ENCODE data around the gene LILRB1.
"Not testable (repeated sequence)": the region's sequence is repeated elsewhere in the genome, so short reads cannot be mapped to it uniquely, and the experiment has no call there.

Gene LILRB1

GRCh38 chr19:54630262-54630661 lies at the start of gene LILRB1:
TSS of gene LILRB1 (plus strand) at chr19:54630484. CDS start at chr19:54631074, 590 bp downstream.
- DNase-seq; in situ Hi-C loops (cut with HindIII; ENCODE audit: low pct_ligation_motif_present, low pct_unique_long_range_greater_than_20kb, low sequenced_read_pairs): not testable (repeated sequence)

- DNase-seq, result no peak
- in situ Hi-C loops (cut with HindIII; ENCODE audit: low pct_ligation_motif_present, low pct_unique_long_range_greater_than_20kb, low sequenced_read_pairs), result no loop called here
These were observed 43.9 kb upstream of the LILRB1 start for GRCh38 chr19:54586397-54586796.

DNA sequence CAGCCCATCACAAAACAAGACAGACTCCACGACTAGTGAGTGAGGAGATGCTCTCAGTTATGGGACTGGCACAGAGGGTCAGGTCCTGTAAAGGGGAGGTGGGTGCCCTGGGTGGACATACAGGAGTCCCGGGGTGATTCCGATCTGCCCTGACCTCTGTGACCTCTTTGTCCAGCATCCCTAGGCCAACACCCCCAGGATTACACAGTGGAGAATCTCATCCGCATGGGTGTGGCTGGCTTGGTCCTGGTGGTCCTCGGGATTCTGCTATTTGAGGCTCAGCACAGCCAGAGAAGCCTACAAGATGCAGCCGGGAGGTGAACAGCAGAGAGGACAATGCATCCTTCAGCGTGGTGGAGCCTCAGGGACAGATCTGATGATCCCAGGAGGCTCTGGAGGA lies 43.3 kb upstream of the LILRB1 start:
- in situ Hi-C loops (cut with HindIII; ENCODE audit: low pct_ligation_motif_present, low pct_unique_long_range_greater_than_20kb, low sequenced_read_pairs), result no loop called here
- no peak for DNase-seq

DNA sequence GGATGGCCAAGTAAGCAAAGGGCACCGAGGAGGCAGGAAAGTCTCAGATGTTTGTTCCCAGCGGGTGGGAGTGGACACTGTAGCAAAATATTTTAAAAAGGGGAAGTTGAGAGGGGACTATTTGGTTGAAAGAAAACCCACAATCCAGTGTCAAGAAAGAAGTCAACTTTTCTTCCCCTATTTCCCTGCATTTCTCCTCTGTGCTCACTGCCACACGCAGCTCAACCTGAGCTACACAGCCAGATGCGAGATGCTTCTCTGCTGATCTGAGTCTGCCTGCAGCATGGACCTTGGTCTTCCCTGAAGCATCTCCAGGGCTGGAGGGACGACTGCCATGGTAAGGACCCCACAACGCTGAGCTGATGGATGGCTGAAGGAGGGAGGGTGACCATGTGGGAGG lies 36.8 kb upstream of the LILRB1 start, which contains the start of gene LILRA1:
Gene LILRA1, plus strand, starts transcription at position 188 of the 400 bp plus-strand sequence. CDS start 613 bp downstream, outside the sequence.
- DNase-seq; in situ Hi-C loops (cut with HindIII; ENCODE audit: low pct_ligation_motif_present, low pct_unique_long_range_greater_than_20kb, low sequenced_read_pairs): not testable (repeated sequence)

- DNase-seq; in situ Hi-C loops (cut with HindIII; ENCODE audit: low pct_ligation_motif_present, low pct_unique_long_range_greater_than_20kb, low sequenced_read_pairs): not testable (repeated sequence)
These were observed 36.2 kb upstream of the LILRB1 start for GRCh38 chr19:54593931-54594626.

GRCh38 chr19:54594737-54595136 lies 35.5 kb upstream of the LILRB1 start:
- in situ Hi-C loops (cut with HindIII; ENCODE audit: low pct_ligation_motif_present, low pct_unique_long_range_greater_than_20kb, low sequenced_read_pairs), result no loop called here
- DNase-seq, result no peak

GRCh38 chr19:54595680-54596436 lies 34.4 kb upstream of the LILRB1 start:
- DNase-seq; in situ Hi-C loops (cut with HindIII; ENCODE audit: low pct_ligation_motif_present, low pct_unique_long_range_greater_than_20kb, low sequenced_read_pairs): not testable (repeated sequence)

GRCh38 chr19:54600212-54600611 lies 30.1 kb upstream of the LILRB1 start:
- in situ Hi-C loops (cut with HindIII; ENCODE audit: low pct_ligation_motif_present, low pct_unique_long_range_greater_than_20kb, low sequenced_read_pairs), result no loop called here
- no peak for DNase-seq

DNA sequence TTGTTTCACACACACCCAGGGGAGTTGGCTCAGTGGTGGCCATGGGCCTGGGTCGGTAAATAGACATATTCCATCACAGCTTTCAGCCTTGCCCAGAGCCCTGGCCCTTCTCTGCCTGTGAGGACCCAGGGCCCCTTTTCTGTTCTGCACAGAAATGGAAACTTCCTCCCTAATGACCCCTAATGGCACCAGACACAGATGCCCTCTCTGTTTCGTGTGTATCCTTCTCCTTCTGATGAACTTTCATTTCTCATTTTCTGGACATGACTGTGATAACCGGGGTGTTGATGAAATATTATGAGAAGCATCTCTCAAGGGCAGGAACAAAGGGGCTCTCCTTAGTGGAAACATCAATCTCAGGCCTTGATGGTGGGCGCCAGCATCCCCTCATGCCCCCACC lies 24.1 kb upstream of the LILRB1 start:
- in situ Hi-C loops (cut with HindIII; ENCODE audit: low pct_ligation_motif_present, low pct_unique_long_range_greater_than_20kb, low sequenced_read_pairs), result no loop called here
- no peak for DNase-seq

DNA sequence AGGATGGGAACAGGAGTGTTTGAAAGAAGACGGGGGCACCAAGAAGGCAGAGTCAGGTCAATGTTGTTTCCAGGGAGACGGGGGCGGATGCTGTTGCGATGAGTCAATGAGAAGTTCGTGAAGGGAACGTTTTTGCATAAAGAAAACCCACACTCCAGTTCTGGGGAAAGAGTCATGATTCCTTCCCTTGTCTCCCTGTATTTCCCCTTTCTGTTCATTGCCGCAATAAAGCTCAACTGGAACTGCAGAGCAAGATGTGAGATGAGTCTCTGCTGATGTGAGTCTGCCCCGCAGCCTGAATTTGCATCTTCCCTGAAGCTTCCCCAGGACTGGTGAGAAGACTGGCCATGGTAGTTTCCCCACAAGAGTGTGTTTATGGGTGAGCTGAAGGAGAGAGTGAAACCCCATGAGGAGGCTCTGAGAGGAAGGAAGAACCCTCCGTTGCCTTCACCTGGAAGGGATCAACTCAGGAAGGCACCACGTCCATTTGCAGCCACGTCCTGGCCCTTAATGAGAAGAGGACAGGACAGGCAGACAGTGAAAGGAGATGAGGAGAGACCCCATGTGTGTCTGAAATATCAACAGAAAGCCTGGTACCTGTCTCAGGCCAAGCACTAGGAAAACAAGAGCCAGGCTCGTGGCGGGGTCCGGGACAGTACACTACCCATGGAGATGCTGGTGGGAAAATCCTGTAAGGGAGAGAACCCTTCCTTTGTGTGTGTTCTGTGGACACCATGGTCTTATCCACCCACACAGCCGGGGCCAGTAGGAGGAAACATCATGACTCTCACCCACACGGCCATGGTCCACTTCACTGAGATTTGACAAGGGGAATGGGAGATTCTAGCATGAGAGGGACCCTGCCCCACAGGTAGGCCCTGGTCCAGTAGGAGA lies 23.1 kb upstream of the LILRB1 start:
- DNase-seq, result no peak
- in situ Hi-C loops (cut with HindIII; ENCODE audit: low pct_ligation_motif_present, low pct_unique_long_range_greater_than_20kb, low sequenced_read_pairs), result no loop called here

- in situ Hi-C loops (cut with HindIII; ENCODE audit: low pct_ligation_motif_present, low pct_unique_long_range_greater_than_20kb, low sequenced_read_pairs), result no loop called here
- DNase-seq, result no peak
These were observed 22.5 kb upstream of the LILRB1 start for GRCh38 chr19:54607785-54608150.

DNA sequence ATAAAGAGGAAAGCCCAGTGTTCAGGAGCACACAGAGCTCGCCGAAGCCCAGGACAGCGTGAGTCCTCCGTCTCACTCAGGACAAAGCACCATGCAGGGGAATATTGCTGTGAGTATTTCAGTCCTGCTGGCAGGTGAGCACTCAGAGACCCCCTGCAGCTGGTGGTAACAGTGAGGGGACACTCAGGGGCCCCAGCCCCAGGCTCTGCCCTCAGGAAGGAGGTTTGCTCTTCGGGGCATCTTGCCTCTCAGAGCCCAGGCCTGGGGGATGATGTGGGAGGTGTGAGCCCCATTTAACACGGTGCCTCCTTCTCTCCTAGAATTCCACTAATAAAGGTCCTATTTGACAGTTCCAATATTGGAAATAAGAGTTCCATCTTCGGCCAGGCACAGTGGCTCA lies 22.1 kb upstream of the LILRB1 start:
- in situ Hi-C loops (cut with HindIII; ENCODE audit: low pct_ligation_motif_present, low pct_unique_long_range_greater_than_20kb, low sequenced_read_pairs), result no loop called here
- no peak for DNase-seq

- in situ Hi-C loops (cut with HindIII; ENCODE audit: low pct_ligation_motif_present, low pct_unique_long_range_greater_than_20kb, low sequenced_read_pairs), result no loop called here
These were observed 21.5 kb upstream of the LILRB1 start for GRCh38 chr19:54608792-54609191.

DNA sequence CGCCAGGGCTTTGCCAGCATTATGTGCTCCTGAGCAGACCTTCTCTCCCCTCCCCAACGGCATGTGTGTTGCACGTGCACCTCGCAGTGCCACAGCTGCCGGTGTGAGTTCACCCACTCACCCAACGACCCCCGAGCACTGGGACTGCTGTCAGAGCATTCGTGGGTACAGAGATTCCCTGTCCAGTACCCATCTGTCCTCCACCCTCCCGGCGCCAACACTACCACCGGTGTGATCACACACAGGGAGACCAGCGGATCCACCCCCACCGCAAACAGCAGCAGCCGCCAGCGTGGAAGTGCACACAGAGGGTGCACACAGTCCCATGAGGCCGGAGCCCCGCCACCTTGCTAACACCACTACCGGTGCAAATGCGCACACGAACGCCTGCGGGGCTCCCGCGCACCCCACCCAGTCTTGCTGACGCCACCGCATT lies 20.9 kb upstream of the LILRB1 start:
- DNase-seq, result no peak
- in situ Hi-C loops (cut with HindIII; ENCODE audit: low pct_ligation_motif_present, low pct_unique_long_range_greater_than_20kb, low sequenced_read_pairs), result no loop called here

More at GRCh38 chr19:54608792-54609191, 21.5 kb upstream of the LILRB1 start:
- DNase-seq, result no peak

DNA sequence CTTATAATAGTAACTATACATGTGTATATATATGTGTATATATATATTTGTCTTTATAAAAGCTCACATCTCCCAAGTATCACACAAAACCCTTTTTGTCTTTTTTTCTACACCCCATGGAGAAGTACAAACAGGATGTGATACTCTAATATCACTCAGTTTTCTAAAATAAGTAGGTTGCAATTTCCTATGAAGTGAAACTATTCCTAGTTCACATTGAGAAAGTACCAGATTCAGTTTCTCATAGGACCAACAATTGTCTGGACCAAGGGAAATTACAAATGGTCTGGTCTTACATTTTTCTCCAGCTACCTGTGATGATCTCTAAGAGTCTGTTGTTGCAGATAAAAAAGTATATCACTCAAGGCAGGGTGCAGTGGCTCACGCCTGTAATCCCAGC lies 17.9 kb upstream of the LILRB1 start:
- in situ Hi-C loops (cut with HindIII; ENCODE audit: low pct_ligation_motif_present, low pct_unique_long_range_greater_than_20kb, low sequenced_read_pairs), result no loop called here
- no peak for DNase-seq

GRCh38 chr19:54614726-54615125 lies 15.6 kb upstream of the LILRB1 start:
- in situ Hi-C loops (cut with HindIII; ENCODE audit: low pct_ligation_motif_present, low pct_unique_long_range_greater_than_20kb, low sequenced_read_pairs), result no loop called here
- no peak for DNase-seq

GRCh38 chr19:54616057-54616456 lies 14.2 kb upstream of the LILRB1 start:
- in situ Hi-C loops (cut with HindIII; ENCODE audit: low pct_ligation_motif_present, low pct_unique_long_range_greater_than_20kb, low sequenced_read_pairs), result no loop called here
- no peak for DNase-seq

GRCh38 chr19:54616821-54617560 lies 13.3 kb upstream of the LILRB1 start:
- no peak for DNase-seq
- in situ Hi-C loops (cut with HindIII; ENCODE audit: low pct_ligation_motif_present, low pct_unique_long_range_greater_than_20kb, low sequenced_read_pairs), result no loop called here

Measured in ACHN (cell line).